ENCODE data around the gene IQSEC1. TPM values are rescaled to one million over a fixed set of nuclear protein-coding genes. Genes with fewer than 3 reads are reported as not detected.

Gene IQSEC1
- total RNA-seq, 1 donor from 2014 or later, result 63.1 TPM

DNA sequence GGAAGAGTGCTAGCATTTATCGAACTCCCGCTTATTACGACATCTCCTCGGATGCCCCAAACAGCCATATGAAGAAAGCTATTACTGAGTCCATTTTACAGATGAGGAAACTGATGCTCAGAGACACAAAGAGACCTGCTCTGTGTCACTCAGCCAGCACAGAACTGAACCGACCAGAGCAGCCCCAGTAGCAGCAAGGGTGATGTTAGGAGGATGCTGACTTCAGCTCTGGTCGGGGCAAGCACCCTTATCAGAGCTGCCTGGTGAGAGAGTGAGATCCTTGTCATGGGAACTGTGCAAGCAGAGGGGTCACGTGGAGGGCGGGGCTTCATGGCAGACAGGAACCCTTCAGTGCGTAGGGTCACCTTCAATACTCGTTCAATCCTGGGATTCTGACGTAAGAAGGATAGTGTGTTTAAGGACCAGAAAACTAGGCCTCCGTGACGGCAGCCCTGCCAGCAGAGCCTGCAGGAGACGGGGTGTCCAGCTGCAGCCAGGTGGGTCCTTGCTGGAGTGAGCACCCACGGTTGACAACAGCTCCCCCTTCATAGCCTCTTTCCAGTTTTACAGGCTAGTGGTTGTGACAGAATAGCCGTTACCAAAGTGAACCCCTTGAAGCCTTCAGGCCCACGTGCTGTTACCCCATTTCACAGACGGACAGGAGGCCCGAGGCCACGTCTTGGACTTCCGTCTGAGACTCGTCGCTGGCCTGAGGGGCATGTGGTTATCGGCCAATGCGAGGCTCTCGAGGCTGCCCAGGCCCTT, 12.0 kb upstream of the IQSEC1 start:
- DNase-seq, result no peak

DNA sequence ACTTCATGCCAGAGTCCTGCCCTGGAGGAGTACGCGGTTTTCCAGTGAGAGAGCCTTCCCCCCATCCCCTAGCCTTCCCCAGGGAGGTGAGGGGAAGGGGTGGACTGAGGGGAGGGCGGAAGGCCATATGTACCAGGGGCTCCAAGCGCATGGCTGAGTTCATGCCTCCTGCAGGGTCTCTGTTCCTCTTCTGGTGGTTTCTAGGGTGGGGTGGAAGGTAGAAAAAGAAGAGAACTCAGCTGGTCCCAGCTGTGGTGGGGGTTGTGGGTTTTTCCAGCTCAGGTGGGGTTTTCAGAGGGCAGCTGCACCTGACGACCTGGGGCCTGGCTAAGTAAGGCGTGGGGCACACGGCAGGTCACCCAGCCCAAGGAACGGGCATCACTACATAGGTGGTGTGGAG, 10.7 kb upstream of the IQSEC1 start:
- DNase-seq, result no peak

DNA sequence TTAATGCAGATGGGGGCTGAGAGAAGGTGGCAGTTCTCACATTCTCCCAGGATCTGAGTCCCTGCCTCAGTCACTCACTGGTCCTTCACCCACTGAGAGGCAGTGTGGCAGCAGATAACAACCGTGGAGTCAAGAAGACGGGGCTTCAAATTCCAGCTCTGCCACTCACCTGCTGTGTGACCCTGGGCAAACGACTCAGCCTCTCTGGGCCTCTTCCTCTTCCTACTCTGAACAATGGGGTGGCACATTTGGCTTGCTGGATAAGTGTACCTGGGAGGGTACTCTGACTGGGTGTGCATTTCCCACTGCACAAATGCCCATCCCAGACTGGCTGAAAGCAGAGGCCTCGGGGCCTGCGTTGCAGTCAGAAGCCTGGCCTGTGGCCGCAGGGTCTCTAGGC, 10.0 kb upstream of the IQSEC1 start:
- DNase-seq, result no peak

DNA sequence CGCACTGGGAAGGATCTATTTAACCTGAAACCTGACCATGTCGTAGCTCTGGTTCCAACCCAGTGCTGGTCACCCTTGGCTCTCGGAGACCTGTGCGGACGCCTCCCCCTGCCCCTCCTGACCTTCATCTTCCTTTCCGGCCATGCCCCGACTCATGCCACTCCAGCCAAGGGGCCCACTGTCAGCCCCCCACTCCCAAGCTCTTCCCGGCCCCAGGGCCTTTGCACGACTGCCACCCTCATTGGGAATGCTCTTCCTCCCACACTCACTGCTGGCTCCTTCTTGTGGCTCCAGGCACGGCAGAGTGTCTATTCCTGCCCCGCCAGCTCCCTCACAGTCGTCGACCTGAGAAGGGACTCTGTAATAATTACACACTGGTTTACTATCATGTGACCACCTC, 9.4 kb upstream of the IQSEC1 start:
- no peak for DNase-seq

DNA sequence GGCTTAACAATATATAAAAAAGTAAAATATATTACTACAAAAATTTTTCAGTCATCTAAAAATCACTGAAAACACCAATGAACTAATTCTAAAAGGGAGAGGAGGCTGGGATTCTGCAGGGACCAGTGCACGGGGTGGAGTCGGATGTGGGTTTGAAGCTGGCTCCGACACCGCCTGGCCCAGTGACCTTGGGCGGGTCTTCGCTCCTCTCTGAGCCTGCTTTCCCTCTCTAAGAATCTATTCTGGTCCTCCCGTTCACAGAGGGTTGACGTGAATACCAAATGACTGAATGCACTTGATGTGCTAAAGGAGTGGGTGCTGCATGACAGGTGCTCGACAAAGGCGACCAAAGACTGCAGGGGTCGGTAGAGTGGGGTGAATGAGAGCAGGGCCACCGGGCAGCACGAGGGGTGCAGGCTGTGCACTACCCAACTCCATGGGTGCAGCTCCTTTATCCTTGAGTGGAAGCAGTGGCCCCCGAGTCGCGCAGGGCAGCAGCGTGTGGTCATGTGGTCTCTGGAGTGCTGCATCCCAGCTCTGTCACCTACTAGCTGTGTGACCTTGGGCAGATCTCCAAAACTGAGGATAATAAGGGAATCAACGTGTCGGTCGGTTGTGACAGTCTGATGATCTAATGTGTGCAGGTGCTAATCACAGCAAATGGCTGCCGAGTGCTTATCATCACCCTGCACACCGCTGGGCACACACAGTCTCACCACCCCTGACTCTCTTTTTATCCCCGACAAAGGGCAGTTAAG, 8.6 kb upstream of the IQSEC1 start:
- DNase-seq, result no peak

DNA sequence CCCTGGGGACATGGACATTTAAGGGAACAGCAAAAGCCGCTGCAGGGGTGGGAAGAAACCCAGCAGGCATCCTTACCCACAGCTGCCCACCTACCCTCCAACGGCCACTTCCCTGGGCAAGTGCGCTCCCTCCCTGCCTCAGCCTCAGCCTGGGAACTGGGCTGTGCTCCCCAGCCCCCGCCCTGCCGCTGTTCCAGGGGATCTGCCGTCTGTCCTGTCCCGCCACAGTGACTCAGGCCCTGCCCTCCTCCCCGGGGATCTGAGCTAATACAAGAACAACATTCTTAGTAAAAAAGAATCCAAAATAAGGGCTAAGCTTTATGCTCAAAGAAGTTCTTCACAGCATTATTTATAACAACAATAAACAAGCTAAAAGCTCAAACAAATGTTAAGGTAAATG, 7.4 kb upstream of the IQSEC1 start:
- DNase-seq, result no peak

DNA sequence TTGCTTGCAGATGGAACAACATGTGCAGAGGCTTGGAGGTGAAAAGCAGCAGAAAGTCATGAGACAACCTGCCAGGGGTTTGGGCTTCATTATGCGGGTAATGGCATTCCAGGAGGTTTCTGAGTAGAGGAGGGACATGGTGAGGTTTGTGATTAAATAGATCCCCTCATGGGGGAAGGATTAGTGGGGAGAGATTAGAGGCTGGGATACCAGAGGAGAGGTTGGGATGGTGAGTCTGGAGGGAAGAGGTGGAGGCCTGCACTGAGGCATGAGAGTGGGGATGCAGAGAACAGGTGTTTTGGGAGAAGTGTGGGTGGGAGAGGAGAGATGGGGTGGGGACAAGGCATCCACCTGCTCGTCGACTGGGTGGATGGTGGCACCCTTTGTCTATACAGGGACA, 6.8 kb upstream of the IQSEC1 start:
- no peak for DNase-seq

DNA sequence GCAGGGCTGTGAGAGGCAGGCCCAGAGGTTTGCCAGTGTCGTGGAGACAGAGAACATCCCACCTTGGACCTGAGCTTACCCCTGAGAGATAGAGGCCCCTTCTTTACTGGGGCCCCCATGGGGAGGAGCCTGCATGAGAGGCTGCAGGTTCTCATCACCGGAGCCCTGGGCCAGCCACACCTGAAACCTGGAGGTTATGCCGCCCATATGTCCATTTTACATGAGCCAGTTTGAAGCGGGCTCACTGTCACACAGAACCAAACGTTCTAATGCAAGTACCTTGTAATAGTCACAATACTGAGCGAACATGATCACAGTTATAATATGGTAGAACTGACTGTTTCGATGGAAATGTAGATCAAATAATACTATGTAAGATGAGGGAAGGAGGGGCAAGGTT, 6.3 kb upstream of the IQSEC1 start:
- DNase-seq, result no peak

DNA sequence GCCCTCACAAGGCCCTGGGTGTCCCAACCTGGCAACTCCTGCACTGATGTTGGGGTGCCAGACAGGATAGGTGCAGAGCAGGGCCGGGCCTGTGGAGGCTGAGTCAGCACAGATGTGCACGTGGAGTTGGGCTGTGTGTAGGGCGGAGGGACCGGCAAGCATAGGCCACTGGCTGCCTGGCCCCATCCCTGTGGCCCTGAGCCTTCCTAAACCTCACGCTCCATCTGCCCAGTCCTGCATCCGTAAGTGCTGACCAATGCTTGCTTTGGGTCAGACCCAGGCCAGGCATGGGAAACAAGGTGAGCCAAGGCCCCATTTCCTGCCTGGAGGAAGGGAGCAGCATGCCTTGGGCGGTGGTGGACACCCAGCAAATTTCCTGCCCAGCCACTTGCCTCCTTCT, 5.8 kb upstream of the IQSEC1 start:
- no peak for DNase-seq

DNA sequence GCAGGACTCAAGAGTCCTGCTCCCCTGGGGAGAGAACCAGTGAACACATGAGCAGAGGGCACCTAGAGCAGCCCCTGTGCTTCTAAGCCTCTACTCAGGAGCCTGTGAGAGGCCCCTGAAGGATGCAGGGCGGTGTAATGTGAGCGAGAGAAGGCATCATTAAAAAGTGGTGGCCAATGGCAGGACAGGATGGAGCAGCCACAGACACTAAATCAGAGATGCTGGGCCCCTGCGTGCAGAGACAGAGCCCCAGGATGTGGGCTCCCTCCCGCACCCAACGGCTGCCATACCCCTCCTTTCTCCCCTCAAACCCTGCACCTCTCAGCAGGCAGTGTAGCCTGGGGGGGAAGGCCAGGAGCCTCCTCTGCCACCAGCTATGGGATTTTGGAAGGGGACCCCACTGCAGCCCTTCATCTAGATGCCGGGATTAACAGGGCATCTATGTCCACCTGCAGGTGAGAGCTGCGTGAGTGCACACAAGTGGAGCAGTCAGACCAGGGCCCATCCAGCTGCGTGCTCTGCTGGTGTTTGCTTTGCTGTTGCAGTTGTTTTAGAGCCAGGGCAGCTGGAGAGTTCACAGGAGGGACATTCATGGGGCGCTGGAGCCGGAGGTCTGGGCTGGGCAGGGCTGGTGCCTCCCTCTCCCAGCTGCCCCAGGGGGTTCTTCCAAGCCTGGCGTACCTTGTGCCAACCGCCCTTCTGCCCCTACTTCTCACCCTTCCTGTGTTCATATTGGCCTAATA, 5.1 kb upstream of the IQSEC1 start:
- no peak for DNase-seq

DNA sequence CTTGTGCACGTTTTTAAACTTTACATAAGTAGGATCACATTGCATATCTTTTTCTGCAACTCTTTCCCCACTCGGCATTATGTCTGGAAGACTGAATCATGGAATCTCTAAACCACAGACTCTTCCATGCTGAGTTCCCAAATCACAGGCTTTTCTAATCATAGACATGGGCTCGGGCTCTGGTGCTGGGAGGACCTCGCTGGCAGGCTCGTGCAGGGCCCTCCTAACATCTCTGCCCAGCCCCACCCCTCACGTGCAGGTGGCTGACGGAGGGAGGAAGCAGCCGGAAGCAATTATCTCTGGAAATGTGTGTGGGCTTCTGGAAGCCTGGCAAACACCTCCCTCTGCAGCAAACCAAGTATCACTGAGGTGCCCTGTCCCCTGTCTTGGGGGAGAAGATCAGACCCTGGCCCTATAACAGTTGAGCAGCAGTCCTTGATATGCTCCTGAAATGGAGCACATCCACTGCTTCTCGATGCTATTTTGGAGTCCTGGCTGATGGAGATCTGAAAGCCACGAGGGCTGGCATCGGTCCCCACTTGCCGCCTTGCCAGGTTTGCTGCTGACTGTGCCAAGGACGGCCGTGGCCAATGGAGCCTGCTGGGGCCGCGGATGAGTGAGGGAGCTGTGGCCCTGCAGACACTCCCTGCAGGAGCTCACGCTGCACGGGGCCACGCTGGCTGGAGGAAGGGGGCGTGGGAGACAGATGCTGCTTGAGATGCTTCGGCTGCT, 4.4 kb upstream of the IQSEC1 start:
- no peak for DNase-seq

DNA sequence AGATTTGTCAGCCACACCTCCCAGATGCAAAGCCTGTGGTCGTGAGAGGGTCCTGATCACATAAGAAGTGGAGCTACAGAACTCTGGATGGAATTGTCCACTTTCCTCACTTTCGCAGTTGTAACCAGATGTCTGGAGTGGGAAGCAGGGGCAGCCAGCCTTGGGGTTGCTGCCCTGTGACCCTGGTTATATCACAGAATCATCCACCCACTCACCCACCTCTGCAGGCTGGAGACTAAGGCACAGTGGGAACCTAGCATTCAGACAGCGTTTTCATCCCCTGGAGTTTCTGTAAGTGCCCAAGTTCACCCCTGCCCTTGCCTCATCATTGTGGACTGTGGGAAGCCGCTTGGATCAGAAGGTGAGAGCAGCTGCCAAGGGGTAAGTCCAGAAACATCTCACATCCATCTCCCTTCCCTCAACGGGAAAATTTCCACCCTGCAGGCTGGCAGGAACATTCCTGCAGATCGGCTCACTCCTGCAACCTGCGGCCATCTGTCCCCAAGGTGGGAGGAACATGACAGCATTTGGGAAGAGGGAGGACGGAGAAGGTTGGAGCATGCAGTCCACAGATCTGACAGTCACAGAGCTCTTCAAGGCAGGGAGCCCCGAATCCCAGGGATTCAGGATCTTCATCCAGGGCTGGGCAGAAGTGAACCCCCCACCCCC, 2.9 kb upstream of the IQSEC1 start:
- DNase-seq, result no peak

DNA sequence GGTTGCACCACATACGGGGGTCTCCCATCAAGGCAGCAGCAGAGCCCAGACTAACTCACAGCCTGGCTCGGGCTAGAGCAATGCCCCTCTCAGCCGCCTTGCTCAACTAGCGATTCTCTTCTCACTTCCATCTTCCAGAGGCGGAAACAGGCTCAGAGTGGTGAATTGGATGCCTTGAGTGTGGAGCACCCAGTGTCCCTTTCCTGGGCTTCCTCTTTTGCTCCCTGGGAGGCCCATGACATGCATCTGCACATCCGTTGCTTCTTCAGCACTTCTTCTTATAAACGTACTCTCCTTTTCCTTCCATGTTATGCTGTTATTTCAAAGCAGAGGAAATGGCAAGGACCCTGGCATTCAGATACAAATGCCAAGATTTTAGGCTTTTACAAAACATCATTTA, 2.1 kb upstream of the IQSEC1 start:
- no peak for DNase-seq

DNA sequence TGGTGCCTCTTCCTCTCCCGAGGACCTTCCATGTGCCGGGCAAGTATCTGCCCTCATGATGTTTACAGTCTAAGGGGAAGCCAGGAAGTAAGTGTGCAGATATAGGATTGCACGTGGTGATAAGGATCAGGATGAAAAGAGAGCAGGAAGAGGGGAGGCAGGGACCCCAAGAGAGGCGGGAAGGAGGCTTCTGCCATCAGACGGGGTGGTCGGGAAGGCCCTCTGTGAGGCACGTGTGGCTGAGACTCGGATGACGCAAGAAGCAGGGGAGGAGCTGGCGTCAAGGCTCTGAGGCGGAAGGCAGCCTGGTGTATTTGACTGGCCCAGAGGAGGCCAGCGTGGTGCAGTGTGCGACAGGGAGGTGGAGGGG, 762 bp upstream of the IQSEC1 start:
- no peak for DNase-seq

DNA sequence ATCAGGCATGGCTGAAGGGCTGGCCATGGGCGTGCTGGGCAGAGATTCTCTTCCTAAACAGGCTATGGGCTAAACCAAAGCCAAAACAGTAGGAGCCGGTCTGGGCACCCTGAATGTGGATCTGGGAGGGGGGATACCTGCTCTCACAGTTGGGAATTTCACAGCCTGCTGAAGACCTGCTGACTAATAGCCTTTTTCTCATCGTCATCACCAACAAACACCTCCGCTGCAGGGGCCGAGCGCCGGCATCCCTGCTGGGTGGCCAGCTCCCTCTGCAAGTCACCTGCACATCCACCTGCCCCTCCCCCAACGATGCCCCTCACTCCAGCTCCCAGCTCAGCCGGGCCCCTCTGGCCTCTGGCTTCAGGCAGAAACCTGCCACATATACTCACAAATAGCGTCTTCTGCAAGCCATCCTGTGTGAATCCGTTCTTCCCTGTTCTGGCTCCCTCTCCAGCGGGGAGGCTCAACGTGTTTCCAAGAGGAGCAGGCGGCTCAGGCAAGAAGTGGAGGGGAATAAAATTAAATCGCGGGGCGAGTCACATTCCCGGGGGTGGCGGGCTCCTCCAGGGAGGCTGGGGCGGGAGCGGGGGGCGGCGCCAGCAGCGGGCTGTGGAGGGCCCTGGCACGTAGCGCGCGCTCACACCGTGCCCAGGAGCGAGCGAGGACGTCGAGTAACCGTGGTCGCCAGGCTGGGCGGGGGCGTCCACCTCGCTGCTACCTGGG, 466 bp downstream of the IQSEC1 start:
- no peak for DNase-seq

DNA sequence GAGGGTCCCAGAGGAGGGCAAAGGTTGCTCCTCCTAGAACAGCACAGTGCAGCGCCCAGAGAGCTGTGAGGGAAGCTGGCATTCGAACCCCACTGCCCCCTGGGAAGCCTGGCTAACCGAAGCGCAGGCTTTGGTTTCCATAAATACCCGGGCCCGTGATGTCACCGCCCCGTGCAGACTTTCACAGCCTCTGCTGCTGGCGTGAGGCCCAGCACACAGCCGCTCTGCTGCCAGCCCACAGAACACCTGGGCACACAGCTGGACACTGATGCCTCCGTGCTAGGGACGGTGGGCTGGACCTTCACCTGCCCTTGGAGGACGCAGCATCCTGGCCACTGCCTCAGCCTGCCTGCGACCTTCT, 1.0 kb downstream of the IQSEC1 start:
- no peak for DNase-seq

DNA sequence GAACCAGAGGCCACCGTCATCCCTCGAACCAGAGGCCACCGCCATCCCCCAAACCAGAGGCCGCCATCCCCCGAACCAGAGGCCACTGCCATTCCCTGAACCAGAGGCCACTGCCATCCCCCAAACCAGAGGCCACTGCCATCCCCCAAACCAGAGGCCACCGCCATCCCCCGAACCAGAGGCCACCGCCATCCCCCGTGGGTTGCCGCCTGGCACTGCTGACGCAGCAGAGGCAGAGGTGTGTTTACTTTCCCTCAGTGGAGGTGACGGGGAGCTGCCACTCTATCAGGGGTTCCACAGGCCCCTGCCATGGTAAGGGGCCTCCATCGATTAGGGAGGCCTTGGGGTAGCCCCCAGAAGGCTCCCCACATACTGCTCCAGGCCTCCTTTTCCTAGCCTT, 1.5 kb downstream of the IQSEC1 start:
- DNase-seq, result no peak

DNA sequence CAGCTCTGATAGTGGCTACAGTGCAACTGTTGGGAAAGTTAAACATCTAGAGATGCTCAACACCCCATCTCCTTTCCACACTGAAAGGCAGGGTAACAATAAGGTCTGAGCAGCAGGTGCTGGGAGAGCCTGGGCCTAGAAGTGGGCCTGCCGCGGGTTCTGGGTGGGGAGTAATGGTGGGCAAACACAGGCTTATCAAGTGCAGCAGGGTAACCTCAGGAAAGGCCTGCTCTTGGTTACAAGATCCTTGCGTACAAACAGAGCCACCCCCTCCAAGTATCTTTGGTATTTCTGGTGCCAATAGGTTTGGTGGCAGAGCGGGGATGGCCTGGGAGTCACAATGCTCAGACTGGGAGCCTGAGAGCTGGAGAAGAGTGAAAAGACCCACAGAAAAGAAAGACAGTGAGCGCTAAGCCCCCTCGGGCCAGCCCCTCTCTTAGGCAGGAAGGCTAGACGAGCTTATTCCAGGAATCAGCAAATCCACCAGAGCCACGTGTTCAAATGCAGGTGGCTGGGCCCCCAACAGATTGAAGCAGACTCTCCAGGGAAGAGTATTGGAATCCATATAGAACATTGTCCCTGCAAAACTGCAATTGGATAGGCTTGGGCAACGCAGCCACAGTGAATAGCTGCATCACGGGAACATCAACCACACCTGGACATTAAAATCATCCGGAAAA, 2.7 kb downstream of the IQSEC1 start:
- no peak for DNase-seq

DNA sequence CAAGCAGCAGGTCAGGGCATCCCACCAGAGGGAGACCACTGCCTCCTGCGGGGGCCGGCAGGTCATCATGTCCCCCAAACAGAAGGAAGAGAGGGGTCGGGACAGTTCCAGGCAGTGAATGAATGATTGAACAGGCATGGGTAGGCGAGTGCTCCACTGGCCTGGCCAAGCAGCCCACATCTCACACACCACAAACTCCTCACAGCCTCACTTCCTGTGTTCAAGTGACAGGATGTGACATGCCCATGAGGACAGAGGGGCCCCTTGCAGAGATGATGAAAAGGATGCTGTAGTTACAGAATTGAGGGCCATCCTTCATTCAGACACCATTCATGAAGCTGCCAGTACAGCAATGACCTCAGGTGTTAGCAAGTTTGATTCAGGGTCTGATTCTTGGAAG, 3.7 kb downstream of the IQSEC1 start:
- DNase-seq, result no peak

DNA sequence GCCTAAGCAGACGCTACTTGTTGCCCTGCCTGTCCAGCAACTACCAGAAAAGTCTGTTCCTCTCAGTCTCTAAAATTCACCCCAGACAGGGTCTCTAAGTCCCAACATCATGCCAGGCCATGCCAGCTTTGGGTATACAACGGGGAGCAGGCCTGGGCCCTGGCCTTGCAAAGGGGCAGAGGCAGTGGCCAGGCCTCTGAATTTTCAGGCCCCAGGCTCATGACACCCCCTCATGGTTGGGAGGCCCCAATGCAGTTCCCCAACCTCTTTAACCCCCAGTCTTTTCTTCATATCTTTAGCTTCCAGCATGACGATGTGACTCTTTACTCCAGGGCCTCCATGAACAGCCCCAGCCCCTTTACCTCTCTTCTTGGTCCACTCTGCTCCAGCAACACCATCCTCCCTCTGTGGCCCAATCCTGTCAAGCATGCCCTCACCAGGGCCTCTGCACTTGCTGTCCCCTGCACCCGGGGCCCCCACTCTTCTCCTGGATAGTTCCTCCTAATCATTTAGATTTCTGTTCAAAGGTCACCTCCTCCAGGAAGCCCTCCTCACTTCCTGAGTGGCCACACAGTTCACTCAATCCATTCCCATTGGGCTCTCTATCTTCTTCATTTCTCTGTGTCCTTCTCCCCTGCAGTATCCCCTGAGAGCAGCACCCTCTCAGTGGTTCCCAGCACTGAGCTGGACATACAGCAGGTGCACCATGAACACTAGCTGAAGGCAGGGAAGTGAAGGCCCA, 4.8 kb downstream of the IQSEC1 start:
- no peak for DNase-seq

DNA sequence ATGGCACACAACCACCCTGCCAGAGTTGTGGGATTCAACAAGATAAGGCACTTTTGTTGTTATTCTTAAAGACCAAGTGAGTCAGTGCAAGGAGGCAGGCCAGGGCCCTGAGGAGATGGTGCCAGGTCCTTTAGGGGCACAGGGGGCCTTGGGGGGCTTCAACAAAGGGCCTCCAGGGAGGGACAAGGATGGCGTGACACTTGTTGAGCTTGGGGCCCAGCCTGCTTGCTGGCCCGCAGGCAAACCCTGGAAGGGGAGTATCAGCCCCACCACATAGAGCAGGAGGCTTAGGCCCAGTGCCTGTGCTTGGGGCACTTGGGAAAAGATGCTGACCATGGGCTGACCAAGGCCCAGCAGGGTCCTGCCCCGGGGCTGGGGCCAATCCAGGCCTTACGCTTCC, 5.5 kb downstream of the IQSEC1 start:
- no peak for DNase-seq
